Hippocampal formation (tissue), 2 donors: Measurements from ENCODE around the gene VWA5A.
A peak's percentile ranks its signal among the peaks of the same experiment; 100 is the strongest.
"Not testable (repeated sequence)": the region's sequence is repeated elsewhere in the genome, so short reads cannot be mapped to it uniquely, and the experiment has no call there.

Source experiments
- DNase-seq, 2 donors: peaks; one replicate each; lab custom pipeline; 2025; lab: John Stamatoyannopoulos, UW

VWA5A gene

GRCh38 chr11:124170315-124170714 is 55.1 kb downstream of the VWA5A start:
- not testable (repeated sequence) for DNase-seq

- no peak for DNase-seq
Observed at GRCh38 chr11:124170801-124171586, 55.7 kb downstream of the VWA5A start.

GRCh38 chr11:124172101-124172500 is 56.9 kb downstream of the VWA5A start:
- DNase-seq = no peak

GRCh38 chr11:124172599-124172998 is 57.3 kb downstream of the VWA5A start:
- DNase-seq = no peak

GRCh38 chr11:124174001-124174583 is 58.8 kb downstream of the VWA5A start:
- peak in 1 of 2 donors; percentile 51 for DNase-seq

- DNase-seq = no peak
Observed at GRCh38 chr11:124176925-124177715, 61.9 kb downstream of the VWA5A start.

GRCh38 chr11:124179310-124179709 is 64.1 kb downstream of the VWA5A start:
- DNase-seq = no peak

- no peak for DNase-seq
Observed at GRCh38 chr11:124183068-124183467, 67.8 kb downstream of the VWA5A start, which contains the start of gene OR10D3. OR10D3 (plus strand) TSS chr11:124183345; CDS start chr11:124185270, 1,925 bp downstream.

GRCh38 chr11:124190298-124191139 is 75.3 kb downstream of the VWA5A start:
- DNase-seq = no peak

GRCh38 chr11:124193221-124194010 is 78.2 kb downstream of the VWA5A start:
- DNase-seq = no peak

GRCh38 chr11:124194293-124195188 is 79.3 kb downstream of the VWA5A start:
- no peak for DNase-seq

GRCh38 chr11:124195189-124195734 is 80.0 kb downstream of the VWA5A start:
- DNase-seq = no peak
